ENCODE data around the gene INF2. TPM values are rescaled to one million over a fixed set of nuclear protein-coding genes. Genes with fewer than 3 reads are reported as not detected.
"Not testable (repeated sequence)": the region's sequence is repeated elsewhere in the genome, so short reads cannot be mapped to it uniquely, and the experiment has no call there.

Gene INF2
- total RNA-seq, 1 donor from 2014 or later = 80.9 TPM

DNA sequence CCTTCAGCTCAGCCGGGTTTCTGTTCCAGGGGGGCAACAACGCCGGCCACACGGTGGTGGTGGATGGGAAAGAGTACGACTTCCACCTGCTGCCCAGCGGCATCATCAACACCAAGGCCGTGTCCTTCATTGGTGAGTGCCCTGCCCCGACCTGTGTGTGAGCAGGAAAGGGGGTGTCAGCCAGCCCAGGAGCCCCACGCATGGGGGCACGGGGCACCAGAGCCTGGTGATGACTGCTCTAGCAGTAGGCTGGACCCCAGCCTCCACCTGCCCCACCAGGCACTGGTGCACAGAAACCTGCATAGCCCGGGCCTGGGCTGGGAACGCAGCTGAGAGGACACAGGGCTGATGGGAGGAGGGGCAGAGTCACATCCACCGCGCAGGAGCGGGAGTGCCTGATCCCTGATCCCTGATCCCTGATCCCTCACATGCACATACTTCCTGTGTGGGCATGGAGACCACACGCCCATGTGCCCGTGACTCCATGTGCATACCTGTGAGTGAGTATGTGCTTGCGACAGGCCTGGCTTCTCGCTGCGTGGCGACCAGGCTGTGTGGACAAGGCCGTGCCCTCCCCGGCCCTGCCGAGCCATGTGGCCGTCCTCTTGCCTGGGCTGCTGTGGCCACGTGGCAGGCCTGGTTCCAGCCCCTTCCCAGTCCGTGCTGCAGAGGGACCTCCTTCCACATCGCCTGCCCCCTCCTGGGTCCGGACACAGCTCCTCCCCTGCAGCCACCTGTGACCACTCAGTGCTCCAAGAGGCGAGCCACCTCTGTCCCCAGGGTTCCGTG lies 45.8 kb downstream of the INF2 start:
- no peak for DNase-seq (ENCODE audit: low read depth)

DNA sequence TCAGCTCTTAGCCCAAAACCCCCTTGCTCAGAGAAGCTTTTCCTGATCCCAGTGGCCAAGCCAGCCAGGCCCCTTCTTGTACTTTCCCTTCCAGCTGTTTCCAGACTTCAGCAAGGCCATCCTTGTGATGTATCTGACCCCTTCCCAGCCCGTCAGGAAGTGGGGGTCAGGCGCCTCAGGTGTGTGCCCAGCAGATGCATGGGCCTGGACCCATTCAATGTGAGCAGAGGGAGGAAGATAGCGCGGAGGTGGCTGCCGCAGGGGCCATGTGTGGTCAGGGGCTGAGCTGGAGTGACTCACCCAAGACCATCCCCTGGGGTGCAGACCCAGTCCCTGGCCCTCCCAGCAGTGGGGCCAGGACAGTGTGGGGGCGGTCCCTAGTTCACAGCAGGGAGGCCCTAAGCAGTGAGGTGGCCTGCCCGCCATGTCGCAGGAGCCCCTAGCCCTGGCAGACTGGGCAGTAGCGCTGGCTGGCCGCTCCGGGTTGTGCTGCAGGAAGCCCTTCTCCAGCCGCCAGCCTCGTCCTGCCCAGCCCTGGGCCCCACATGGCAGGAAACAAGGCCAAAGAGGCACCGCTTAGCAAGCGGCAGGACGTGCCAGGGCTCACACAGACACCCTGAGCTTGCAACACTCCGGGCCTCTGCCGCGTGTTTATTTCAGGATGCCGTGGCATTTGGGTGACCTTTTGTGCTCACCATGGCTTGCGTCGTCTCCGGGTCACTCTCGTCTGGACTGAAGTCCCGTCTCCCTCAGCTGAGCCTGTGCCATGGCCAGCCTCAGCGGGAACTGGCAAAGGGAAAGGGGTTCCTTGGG lies 46.6 kb downstream of the INF2 start:
- DNase-seq (ENCODE audit: low read depth) = peak; percentile 44

DNA sequence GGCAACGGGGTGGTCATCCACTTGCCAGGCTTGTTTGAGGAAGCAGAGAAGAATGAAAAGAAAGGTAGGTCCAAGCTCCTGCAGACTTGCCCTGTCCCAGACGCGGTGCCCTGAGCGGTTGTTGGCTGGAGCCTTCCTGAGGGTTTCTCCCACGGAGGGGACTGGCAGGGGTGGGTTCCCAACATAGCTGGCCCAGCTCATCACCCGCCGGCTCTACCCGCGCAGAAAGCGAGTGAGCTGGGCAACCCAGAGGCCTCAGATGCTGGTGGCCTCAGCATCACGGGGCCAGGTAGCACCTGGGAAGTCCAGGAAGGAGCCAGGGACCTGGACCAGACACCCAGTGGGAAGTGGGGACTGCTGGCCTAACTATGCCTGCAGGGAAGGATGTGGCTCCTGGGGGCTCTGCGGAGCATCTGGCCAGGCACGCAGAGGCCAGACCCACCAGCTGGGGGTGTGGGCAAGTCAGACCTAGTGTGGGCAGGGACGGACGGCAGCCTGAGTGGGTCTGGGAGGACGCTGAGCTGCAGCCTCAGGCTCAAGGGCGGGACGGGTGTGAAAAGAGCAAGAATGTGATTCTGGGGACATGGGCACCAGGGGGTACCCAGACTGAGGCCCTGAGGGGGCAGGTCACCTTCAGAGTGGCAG lies 49.1 kb downstream of the INF2 start:
- no peak for DNase-seq (ENCODE audit: low read depth)

DNA sequence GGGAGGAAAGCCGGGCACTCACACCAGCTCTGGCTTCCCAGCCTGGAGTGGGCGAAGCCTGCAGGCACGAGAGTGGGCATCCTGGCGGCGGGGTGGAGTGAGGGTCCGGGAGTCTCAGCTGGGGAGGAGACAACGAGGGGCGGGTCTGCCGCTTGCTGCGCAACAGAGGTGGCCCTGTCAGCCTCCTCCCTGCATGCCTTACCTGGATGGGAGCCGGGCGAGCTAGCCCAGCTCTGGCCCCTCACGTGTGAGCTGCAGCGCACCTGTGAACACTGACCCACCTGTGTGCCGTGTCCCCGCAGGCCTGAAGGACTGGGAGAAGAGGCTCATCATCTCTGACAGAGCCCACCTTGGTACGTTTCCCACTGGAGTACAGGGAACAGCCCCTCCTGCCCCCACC lies 49.6 kb downstream of the INF2 start:
- no peak for DNase-seq (ENCODE audit: low read depth)

DNA sequence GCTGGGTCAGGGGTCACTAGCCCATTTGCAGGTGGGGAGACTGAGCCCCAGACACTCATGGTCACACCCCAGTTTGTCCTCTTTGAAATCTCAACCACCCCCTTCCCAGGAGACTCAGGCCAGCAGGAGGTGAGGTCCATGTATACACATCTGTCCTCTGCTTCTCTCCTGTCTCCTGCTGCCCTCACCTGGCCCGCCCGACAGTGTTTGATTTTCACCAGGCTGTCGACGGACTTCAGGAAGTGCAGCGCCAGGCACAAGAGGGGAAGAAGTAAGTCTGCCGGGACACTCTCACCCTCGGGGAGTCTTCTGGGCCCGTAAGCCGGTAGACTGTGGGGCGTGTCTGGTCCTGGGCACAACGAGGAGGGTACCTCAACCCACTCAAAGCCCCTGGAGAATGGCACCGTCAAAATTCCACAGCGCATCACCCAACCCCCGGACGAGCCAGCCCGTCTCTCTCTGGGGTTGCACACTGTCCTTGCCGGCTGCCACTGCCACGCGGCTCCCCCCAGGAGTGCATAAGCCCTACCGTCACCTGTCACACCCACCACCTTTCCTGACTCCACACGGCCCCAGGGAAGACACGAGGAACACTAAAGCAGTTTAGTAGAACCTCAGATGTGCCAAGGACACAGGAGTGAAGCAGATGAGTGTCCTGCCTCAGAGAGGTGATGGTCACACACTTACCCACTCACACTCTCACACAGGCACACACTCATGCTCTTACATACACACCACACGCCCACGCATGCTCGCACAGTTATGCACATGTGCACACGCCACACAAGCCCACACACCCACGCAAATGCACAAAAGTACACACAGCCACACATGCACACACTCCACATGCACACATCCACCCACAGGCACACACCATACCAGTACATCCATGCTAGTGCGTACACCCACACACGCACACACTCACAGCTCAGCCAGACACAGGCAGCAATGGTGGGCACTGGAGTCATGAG lies 50.4 kb downstream of the INF2 start:
- no peak for DNase-seq (ENCODE audit: low read depth)

DNA sequence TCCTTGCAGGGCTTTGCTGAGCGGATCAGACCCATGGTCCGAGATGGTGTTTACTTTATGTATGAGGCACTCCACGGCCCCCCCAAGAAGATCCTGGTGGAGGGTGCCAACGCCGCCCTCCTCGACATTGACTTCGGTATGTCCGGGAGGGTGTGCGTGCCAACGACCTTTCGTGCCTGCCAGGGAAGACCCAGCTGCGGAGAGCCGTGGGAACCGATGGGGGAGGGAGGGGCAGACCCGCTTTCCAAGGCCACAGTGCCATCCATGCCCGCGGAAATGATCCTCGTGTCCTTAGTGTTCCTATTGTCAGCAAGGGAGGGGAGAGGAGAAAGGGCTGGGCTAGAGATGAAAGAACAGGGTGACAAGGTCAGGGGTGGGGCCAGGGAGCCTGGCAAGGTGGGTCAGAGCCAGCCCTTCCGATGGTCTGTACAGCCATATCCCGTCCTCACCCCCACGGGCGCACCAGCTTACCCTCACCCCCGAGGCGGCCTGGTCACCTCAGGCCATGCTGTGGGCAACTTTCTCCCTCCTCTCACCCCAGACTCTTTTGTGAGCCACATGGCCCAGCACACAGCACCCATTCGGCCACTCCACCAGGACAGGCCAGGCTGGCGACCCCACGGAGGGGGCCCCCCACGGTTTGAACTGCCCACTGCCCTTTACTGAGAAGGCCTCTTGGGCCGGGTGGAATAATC lies 51.8 kb downstream of the INF2 start:
- no peak for DNase-seq (ENCODE audit: low read depth)

DNA sequence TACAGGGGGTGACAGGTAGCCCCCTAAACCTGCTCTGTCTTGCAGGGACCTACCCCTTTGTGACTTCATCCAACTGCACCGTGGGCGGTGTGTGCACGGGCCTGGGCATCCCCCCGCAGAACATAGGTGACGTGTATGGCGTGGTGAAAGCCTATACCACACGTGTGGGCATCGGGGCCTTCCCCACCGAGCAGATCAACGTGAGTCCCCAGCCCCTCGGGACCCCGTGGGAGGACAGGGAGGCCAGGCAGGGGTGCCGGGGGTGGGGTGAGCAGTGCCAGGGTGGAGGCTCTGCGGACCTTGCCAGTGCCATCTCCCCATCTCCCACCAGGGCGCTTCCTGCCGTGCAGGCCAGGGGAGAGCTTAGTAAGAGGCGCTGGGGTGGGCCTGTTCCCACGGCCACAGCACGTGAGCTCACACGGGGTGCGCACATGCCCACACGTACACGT lies 52.4 kb downstream of the INF2 start:
- no peak for DNase-seq (ENCODE audit: low read depth)

DNA sequence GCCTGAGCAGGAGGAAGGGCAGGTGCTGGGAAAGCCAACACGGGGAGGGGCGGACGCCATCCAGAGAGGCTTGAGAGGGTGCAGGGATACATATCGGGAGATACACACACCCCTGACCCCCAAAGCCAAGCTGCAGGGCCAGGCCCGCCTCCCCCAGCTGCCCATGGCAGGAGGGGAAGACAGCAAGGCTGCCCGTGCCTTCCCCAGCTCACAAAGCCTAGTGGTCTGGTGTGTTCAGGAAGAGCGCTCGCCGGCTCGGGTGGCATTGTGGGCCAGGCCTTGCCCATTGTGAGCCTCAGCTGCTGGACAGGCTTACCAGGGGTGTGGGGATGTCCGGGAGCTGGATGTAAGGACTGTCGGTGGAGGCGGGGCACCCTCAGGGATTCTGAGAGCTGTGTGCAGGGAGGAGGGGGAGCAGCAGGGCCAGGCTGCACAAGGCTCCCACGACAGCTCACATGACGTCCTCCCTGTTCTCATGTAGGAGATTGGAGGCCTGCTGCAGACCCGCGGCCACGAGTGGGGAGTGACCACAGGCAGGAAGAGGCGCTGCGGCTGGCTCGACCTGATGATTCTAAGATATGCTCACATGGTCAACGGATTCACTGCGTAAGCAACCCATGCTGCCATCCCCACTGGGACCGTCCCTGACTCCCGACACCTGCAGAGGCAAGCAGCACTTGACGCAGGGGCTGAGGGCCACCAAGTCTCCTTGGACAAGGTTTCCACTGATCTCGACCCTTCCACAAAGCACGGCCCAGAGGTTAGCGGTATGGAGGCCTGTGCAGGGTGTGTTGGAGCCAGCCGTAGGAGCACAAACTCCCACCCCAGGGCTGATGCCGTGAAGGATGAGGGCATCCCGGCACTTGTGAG lies 53.4 kb downstream of the INF2 start:
- no peak for DNase-seq (ENCODE audit: low read depth)

DNA sequence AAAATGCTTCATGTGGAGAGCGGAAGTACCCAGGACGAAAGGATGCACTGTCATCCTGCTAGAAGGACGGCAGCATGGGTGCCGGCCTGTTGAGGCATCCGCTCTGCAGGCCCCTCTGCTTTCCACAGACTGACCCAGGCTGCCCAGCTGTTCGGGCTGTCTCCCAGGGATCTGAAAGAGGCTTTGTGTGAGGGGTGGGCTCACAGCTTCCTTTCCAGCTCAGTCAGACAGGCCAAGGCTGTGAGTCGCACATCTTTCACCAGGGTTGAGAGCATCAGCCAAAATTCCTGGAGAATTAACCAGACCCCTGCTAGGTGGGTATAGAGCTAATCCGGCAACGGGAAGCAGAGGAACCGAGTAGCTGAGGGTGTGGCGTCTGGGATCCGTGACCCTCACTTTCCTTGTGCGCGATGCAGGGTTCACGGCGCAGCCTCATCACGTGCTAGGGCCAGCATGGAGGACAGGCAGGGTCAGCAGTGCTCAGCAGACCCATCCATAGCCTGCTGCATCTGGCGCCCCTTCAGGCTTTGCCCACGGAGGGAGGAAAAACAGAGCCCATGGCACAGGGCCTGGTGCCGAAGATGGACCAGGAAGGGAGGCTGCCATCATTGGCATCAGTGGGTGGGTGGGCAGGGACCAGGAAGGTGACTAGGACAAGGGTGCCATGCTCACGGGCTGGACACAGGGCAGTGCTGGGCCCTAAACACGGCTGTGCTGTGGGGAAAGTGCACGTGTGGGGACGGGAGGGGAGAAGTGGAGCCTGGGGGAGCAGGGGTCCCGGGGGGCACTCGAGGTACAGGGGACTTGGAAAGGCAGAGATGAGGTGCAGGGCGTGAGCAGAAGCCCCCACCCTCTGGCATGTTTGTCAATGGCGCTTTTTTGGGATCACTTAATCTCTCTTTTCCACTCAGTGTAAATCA lies 54.3 kb downstream of the INF2 start:
- DNase-seq (ENCODE audit: low read depth) = no peak

DNA sequence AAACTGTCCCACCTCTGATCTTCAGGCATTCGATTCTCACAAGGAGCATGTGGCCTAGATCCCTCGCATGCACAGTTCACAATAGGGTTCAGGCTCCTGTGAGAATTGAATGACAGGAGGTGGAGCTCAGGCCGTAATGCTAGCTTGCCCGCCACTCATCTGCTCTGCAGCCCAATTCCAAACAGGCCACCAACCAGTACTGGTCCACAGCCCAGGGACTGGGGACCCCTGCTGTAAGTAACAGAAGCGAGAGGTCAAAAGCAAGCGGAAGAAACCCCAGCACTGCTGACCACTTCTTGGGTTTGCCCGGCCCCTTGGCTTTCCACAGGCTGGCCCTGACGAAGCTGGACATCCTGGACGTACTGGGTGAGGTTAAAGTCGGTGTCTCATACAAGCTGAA lies 55.1 kb downstream of the INF2 start:
- DNase-seq (ENCODE audit: low read depth) = no peak

DNA sequence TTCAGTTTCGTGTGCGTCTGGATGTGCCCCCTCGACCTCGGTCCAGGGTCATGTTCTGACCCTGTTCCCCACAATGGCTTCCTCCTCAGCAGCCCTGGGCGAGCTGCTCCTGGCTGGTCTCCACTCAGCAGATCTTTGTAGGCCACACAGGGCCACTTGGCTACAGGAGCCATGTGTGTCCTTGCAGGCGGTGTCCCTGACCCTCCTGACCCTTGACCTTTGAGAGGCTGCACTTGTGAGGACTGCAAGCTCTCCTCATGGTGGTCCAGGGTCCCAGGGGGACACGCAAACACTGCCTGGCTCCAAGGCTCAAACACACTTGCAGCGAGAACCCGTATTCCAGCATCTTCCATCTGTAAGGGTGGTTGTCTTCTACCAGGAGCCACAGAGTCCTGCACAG lies 56.0 kb downstream of the INF2 start:
- no peak for DNase-seq (ENCODE audit: low read depth)

DNA sequence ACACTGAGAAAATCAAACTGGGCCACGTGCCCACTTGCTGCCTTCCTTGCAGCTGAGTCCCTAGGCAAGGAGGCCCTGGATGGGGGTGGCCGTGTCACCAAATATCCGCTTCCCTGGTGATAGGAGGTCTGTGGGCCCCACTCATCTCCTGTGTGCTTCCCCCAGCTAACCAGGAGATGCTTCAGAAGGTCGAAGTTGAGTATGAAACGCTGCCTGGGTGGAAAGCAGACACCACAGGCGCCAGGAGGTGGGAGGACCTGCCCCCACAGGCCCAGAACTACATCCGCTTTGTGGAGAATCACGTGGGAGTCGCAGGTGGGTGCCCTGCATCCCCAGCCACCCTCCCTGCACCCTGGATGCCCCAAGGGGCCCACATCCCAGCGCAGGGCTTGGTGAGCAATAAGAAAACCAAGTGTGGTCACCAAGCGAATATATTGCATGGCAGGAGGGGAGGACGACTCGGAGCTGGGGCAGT lies 56.7 kb downstream of the INF2 start:
- DNase-seq (ENCODE audit: low read depth) = no peak

DNA sequence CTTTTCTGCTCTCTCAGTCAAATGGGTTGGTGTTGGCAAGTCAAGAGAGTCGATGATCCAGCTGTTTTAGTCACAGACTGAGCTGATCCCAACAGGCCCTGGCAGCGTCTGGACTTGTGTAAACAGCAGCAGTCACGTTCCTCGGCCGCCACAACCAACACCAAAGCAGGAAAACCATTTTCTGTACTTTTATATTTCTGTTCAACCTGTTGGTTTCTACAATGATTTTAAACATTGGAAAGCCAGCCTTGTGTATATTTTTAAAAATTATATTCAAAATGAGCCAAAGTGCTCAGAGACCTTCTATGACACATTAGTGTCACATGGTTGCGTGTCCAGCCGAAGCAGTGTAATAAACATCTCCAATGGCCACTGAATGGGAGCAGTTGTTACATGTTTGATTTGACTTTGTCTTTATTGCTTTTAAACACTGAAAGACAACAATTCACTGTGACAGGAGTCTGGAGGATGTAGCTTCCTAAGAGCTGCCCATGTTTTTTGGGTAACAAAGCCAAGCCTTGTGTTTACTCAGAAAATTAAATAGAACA lies 57.6 kb downstream of the INF2 start:
- no peak for DNase-seq (ENCODE audit: low read depth)

DNA sequence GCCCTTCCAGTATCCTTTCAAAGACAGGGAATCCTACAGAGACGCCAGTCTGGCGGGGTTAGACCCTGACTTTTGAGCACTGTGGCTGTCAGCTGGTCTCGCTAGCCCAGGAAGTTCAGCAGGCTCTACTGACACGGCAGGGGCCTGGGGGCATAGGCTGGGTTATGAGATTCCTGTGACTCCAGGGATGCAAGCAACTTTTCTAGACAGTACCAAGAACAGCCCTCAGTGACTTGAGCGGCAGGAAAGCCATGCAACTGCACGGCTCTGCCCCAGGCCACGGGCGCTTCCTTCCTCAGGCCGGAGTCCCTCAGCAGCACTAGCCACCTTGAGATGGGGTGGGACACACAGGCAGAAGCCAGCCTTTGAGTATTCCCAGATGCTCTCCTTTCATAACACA lies 58.5 kb downstream of the INF2 start:
- no peak for DNase-seq (ENCODE audit: low read depth)

DNA sequence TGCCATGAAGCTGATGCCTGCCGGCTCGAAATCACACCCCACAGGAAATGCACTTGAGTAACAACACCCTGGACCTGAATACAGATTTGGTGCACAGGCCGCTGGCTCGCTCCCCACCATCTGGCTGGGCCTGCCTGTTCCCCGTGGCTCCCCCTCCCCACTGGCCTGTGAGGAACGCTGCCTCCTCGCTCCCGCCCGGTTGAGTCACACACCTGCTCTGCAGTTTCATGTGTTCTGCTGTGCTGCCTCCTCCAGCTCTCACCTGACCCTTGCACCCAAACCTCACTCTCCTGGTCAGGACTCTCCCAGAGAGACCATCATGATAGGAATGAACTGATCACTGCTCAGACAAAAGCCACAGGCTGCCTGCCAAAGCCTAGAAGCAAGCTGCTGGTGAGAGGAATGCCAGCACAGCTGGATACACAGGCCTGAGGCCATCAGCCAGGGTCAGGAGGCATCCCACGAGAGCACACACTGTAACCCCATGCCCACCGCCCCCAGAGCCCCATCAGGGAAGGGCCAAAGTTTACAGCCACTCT lies 59.8 kb downstream of the INF2 start:
- DNase-seq (ENCODE audit: low read depth) = peak; percentile 73

DNA sequence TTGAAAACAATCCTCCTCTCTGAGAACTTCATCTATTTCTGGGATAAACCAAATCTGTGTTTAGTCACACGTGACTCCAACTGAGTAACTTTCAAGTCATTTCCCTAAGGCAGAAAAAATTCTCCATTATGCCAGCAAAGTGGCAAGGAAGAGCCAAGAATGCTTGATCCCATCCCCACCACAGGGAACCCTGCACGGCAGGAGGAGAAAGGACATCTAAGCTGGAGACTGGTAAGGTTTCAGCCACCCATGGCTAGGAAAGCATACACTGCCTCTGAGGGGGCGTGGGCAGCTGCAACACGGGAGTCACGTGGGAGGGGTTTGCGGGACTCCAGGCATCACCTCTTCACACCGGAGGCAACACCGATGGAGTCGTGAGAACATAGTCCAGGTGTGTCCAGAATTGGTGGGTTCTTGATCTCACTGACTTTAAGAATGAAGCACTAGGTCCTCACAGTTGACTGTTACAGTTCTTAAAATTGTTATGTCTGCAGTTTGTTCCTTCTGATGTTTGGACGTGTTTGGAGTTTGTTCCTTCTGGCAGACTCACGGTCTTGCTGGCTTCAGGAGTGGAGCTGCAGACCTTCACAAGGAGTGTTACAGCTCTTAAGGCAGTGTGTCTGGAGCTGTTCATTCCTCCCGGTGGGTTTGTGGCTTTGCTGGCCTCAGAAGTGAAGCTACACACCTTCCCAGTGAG lies 60.8 kb downstream of the INF2 start:
- peak; percentile 35 for DNase-seq (ENCODE audit: low read depth)

DNA sequence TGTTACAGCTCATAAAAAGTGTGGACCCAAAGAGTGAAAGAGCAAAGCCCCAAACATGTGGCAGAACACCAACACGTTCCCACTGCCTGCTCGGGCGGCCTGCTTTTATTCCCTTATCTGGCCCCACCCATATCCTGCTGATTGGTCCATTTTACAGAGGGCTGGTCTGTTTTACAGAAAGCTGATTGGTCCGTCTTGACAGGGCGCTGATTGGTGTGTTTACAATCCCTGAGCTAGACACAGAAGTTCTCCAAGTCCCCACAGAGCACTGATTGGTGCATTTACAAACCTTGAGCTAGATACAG lies 61.3 kb downstream of the INF2 start:
- DNase-seq (ENCODE audit: low read depth) = not testable (repeated sequence)

Measured in renal cortical epithelial cell (primary cell).